AG09309 (cell line): ENCODE results near the gene PIK3R6.

Experiments
- DNase-seq: peaks from one replicate; pipeline ENCODE4 v3.0.0-alpha.2; 2010; ENCODE audit warnings: low read depth
- H3K4me3 ChIP-seq: 2 replicates; pipeline ENCODE4 v1.5.1; 2011; ENCODE audit warnings: mild to moderate bottlenecking, low read depth, low read length, moderate library complexity; ENCODE audit not compliant: control insufficient read depth
- TF ChIP-seq, protein P1 (sequence below): IDR thresholded peaks from 2 replicates; pipeline ENCODE4 v1.5.1; 2011; ENCODE audit warnings: mild to moderate bottlenecking, low read depth, low read length, inconsistent platforms; ENCODE audit not compliant: insufficient read depth, control insufficient read depth; ENCODE audit errors: missing control alignments

PIK3R6 gene

DNA sequence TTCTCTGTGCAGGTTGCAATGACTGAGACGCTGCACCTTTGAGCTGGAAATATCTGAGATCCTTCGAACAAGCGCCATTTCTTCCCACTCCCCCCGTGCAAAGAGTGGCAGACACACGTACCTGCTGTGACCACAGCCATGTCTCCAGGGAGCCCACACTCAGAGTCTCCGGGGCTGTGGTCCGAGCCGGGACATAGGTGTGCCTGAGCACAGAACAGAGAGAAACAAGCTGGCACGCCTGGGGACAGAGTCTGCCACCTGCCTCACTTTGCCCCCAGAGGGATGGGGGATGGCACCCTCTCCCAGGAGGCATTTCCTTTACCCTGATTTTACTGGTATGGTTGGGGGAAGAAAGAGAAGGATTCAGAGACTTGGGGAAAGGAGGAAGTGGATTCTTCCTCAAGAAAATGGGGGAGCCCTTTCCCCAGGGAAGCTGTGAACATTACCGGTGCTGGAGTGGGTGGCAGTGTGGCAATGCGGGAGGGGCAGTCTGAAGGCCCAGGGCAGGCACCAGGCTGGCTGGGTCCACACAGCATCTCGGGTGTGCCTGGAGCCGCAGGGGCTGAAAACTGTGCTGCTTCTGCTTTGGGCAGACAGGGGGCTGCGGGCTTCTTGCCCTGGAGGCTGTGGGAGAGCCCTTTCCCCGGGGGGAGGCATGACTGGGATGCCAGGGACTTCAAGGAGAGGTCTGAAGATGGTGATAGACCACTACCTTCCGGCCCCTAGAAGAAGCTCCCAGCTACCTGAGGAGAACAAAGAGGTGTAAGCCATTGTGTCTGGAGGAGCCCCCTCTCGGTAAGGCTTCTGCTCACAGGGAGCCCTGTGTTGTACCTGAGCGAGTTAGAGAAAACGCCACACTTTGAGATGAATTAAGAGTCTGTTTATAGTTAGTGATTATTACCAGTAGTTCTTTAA, 6.6 kb upstream of the PIK3R6 start:
- no peak for DNase-seq
- TF ChIP-seq, protein P1, sequence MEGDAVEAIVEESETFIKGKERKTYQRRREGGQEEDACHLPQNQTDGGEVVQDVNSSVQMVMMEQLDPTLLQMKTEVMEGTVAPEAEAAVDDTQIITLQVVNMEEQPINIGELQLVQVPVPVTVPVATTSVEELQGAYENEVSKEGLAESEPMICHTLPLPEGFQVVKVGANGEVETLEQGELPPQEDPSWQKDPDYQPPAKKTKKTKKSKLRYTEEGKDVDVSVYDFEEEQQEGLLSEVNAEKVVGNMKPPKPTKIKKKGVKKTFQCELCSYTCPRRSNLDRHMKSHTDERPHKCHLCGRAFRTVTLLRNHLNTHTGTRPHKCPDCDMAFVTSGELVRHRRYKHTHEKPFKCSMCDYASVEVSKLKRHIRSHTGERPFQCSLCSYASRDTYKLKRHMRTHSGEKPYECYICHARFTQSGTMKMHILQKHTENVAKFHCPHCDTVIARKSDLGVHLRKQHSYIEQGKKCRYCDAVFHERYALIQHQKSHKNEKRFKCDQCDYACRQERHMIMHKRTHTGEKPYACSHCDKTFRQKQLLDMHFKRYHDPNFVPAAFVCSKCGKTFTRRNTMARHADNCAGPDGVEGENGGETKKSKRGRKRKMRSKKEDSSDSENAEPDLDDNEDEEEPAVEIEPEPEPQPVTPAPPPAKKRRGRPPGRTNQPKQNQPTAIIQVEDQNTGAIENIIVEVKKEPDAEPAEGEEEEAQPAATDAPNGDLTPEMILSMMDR = no peak

DNA sequence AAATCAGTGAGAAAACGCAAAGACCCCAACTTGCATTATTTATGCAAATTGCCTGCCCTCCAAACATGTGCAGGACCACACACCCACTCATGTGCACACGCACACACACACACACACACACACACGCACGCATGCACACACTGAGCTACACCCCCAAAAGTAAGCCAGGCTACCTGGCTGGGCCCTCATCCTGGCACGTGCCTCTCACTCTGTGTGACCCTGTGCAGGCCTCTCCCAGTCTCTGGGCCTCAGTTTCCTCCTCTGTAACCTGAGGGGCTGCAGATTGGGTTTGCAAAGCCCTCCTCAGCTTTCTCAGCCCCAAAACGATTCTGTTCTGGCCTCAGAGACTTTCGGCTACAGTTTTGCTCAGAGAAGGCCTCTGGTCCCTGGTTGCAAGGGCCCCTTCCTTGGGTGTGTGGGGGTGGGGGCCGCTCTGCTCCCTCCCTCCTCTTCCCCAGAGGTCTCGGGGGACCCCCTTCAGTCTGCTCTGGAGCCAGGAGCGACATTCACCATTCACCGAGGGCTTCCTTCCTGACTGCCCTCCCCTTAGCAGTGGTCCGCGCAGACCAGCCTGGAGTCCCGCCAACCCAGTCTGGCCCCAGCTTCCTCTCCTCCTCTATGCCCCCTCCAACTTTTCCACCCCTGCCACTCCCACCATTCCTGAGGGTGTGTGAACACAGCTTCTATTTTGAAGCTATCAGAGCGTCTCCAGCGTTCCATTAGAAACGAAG, 5.4 kb upstream of the PIK3R6 start:
- H3K4me3 ChIP-seq = no peak overlapping the region
- TF ChIP-seq, protein P1 = no peak
- DNase-seq = no peak

More for the DNA sequence above, 6.6 kb upstream of the PIK3R6 start:
- no peak overlapping the region for H3K4me3 ChIP-seq

DNA sequence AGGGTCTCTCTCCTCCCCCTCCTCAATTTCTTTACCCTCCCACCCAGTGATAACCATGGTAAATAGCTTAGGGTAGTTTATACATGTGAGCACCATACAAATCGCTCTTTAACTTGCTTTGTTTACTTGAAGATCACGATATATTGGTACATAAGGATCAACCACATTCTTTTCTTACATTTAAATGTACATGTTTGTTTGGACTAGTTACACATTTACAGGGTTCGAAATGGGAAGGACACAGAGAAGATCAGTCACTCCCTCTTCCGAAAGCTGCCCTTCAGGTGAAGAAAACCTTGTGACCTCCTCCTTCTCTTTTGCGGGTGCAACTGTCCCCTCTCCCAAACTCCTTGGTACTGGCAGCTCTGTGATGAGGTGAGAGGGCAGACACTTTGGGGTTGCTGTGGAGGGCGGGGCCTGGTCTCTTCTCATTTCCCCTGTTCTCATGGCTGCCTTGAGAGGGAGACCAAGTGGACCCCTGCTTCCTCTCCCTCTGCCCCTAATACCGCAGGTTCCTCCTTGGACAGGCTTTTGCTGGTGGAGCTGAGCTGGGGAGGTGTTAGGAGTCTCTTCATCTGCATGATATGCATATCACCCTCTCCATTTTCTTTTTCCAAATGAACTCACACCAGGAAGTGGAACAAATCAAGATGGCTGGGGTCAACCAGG, 4.7 kb upstream of the PIK3R6 start:
- H3K4me3 ChIP-seq = no peak overlapping the region
- no peak for DNase-seq
- TF ChIP-seq, protein P1 = no peak

DNA sequence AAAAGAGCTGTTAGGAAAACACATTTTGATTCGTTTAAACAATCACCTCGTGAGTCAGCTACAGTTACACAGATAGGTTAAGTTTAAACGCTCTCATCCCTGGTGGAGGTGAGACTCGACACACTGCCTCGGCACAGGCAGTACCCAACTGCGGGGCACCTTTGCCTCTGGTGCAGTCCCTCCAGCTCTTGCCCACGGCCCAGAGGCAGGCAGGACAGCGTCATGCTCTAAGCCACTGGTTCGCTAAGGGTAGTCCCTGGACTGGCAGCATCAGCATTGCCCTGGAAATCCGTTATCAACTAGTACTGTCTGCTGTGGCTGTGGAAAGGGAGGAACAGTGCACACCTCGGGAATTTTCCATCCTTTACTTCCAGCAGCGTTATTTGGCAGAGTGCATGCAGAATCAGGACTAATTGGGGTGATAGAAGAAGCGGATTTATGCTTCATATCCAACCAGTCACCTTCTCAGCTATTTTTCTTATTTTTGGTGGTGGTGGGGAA, 3.7 kb upstream of the PIK3R6 start:
- H3K4me3 ChIP-seq = no peak overlapping the region
- TF ChIP-seq, protein P1 = no peak
- DNase-seq = no peak

DNA sequence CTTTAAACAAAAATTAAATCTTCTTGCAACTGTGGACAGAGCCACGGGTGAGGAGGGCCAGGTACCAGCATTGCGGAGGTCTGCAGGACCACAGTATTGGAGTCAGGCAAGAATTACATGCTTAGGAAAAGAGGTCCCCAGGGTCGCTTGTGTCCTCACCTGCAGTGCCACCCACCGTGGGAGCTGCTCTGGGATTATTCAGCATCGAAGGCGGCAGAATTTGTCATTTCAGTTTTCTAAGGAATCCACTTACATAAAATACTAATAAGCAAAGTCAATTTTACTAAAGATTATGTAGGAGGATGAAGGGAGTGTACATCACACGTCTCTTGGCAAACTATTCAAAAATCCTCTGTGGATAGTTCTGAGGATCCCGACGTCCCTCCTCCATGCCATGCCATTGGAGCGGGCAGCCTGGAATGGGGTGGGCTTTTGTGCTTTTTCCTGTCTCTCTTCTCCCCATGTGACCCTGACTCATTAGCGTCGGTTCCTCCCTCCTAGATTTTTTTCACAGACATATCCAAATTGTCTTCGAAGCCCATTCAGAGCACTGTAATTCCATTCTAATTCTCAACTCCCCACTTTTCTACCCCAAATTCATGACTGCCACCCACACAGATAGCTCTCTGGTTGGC, 3.0 kb upstream of the PIK3R6 start:
- DNase-seq = no peak
- TF ChIP-seq, protein P1 = no peak

More for the DNA sequence above, 3.0 kb upstream of the PIK3R6 start:
- no peak overlapping the region for H3K4me3 ChIP-seq
